ENCODE measurements around the gene RFPL1. TPM values are rescaled to one million over a fixed set of nuclear protein-coding genes. Genes with fewer than 3 reads are reported as not detected.

The RFPL1 gene
- total RNA-seq, 1 donor from 2014 or later, result not detected

DNA sequence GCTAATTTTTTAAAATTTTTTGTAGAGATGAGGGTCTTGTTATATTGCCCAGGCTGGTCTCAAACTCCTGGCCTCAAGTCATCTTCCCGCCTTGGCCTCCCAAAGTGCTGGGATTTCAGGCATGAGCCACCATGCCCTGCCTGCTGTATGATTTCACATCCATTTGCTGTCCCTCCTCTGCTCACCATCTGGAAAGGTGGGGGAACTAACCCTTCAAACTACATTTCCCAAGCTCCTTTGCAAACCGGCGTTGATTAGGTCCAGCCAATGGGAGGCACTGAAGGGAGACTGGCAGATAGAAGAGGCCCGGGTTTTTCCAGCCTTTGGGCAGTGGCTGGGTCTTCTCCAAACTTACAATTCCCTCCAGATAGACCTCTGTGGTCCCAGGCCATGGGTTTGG, 19.3 kb downstream of the RFPL1 start:
- DNase-seq (ENCODE audit: extremely low spot score in 2 of 2), result no peak
- H3K4me1 ChIP-seq, result no peaks in the 10 kb centered on the region
- TF ChIP-seq, protein P1, sequence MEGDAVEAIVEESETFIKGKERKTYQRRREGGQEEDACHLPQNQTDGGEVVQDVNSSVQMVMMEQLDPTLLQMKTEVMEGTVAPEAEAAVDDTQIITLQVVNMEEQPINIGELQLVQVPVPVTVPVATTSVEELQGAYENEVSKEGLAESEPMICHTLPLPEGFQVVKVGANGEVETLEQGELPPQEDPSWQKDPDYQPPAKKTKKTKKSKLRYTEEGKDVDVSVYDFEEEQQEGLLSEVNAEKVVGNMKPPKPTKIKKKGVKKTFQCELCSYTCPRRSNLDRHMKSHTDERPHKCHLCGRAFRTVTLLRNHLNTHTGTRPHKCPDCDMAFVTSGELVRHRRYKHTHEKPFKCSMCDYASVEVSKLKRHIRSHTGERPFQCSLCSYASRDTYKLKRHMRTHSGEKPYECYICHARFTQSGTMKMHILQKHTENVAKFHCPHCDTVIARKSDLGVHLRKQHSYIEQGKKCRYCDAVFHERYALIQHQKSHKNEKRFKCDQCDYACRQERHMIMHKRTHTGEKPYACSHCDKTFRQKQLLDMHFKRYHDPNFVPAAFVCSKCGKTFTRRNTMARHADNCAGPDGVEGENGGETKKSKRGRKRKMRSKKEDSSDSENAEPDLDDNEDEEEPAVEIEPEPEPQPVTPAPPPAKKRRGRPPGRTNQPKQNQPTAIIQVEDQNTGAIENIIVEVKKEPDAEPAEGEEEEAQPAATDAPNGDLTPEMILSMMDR (IDR thresholded peaks at IDR 0.05), result no peak
- TF ChIP-seq POLR2AphosphoS5 (IDR thresholded peaks at IDR 0.05; ENCODE audit: insufficient read depth in 1 of 2, low read depth in 1 of 2) (no peak), POLR2A (IDR thresholded peaks at IDR 0.05) (no peak)
- no peak overlapping the region for H3K27ac ChIP-seq
- H3K27me3 ChIP-seq, result no peaks in the 10 kb centered on the region
- no peaks in the 10 kb centered on the region for H3K9me3 ChIP-seq
- no peak overlapping the region for H3K4me3 ChIP-seq
- intact Hi-C loops (cut with DNase I), result no loop called here
- no peaks in the 10 kb centered on the region for H3K36me3 ChIP-seq

DNA sequence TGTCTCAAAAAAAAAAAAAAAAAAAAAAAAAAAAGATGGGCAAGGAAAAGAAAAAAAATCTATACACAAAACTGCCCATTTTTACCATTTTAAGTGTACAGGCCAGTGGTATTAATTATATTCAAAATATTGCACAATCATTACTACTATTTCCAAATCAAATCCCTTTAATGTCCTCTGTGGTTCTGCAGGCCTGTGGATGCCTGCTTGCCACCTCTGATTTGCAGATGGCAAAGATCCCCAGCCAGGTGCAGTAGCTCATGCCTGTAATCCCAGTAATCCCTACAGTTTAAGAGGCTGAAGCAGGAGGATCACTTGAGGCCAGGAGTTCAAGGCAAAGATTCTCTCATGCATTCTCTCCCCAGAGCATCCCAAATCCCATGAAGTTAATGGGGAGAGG, 20.2 kb downstream of the RFPL1 start:
- Histone ChIP-seq H3K9me3 (no peaks in the 10 kb centered on the region), H3K4me3 (no peak overlapping the region), H3K27ac (no peak overlapping the region), H3K4me1 (no peaks in the 10 kb centered on the region), H3K36me3 (no peaks in the 10 kb centered on the region), H3K27me3 (no peaks in the 10 kb centered on the region)
- DNase-seq (ENCODE audit: extremely low spot score in 2 of 2), result no peak
- TF ChIP-seq POLR2AphosphoS5 (IDR thresholded peaks at IDR 0.05; ENCODE audit: insufficient read depth in 1 of 2, low read depth in 1 of 2) (no peak), POLR2A (IDR thresholded peaks at IDR 0.05) (no peak)
- TF ChIP-seq, protein P1 (IDR thresholded peaks at IDR 0.05), result no peak
- intact Hi-C loops (cut with DNase I), result no loop called here

DNA sequence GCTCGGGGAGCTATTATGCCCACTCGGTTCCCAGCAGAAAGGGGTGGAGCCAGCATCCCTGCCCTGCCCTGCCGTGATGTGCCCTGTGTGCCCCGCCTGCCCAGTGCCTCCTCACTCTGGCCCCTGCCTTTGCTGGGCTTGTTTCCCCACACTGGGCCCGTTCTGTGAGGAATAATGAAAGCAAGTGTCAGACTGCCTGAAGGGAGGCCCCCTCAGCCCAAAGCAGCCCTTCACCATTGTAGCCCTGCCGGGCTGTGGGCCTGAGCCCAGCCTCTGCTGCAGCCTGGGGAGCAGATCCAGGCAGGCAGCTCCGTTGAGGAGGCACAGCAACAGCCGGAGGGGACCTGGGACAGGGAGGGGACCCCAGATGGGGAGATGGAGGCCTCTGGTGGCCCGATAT, 21.4 kb downstream of the RFPL1 start:
- Histone ChIP-seq H3K36me3 (no peaks in the 10 kb centered on the region), H3K9me3 (no peaks in the 10 kb centered on the region), H3K27ac (no peak overlapping the region), H3K4me1 (no peaks in the 10 kb centered on the region), H3K4me3 (no peak overlapping the region), H3K27me3 (no peaks in the 10 kb centered on the region)
- no peak for DNase-seq (ENCODE audit: extremely low spot score in 2 of 2)
- intact Hi-C loops (cut with DNase I), result no loop called here
- TF ChIP-seq, protein P1 (IDR thresholded peaks at IDR 0.05), result no peak
- TF ChIP-seq POLR2A (IDR thresholded peaks at IDR 0.05) (no peak), POLR2AphosphoS5 (IDR thresholded peaks at IDR 0.05; ENCODE audit: insufficient read depth in 1 of 2, low read depth in 1 of 2) (no peak)

DNA sequence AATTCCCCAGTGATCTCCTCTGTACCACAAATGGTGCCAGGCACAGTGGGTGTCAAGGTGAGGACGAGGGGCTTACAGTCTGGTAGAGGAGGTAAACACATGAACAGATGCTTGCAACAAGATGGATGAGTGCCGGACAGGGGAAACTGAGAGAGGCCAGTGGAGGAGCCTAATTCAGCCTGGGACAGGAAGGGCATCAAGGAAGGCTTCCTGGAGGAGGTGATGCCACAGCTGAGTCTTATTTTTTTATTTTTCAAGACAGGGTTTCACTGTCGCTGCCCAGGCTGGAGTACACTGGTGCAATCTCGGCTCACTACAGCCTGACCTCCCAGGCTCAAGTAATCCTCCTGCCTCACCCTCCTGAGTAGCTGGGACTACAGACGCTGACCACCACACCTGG, 22.9 kb downstream of the RFPL1 start:
- no peak overlapping the region for H3K27ac ChIP-seq
- TF ChIP-seq, protein P1 (IDR thresholded peaks at IDR 0.05), result no peak
- TF ChIP-seq POLR2AphosphoS5 (IDR thresholded peaks at IDR 0.05; ENCODE audit: insufficient read depth in 1 of 2, low read depth in 1 of 2) (no peak), POLR2A (IDR thresholded peaks at IDR 0.05) (no peak)
- DNase-seq (ENCODE audit: extremely low spot score in 2 of 2), result no peak

DNA sequence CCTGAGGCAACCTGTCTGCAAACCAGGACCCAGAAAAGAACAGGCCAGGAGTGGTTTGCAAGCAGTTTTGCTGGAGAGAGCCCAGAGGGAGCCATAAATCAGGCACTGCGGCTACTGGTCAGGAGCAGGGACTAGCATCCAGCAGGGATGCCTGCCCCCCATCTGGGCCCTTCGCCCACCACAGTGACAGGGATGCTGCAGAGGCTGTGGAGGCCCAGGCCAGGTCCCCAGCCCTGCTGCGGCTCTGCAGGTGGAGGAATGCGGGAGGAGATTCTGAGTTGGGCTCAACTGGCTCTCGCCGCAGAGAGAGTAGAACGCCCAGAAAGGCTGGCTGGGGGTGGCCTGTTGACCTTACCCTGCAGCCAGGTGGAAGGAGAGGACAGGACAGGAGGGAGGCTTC, 25.2 kb downstream of the RFPL1 start:
- H3K4me3 ChIP-seq, result no peak overlapping the region
- H3K36me3 ChIP-seq, result no peaks in the 10 kb centered on the region
- H3K9me3 ChIP-seq, result no peaks in the 10 kb centered on the region
- intact Hi-C loops (cut with DNase I), result no loop called here
- H3K27ac ChIP-seq, result no peak overlapping the region
- no peaks in the 10 kb centered on the region for H3K4me1 ChIP-seq
- no peak for DNase-seq (ENCODE audit: extremely low spot score in 2 of 2)
- H3K27me3 ChIP-seq, result no peaks in the 10 kb centered on the region
- TF ChIP-seq POLR2A (IDR thresholded peaks at IDR 0.05) (no peak), POLR2AphosphoS5 (IDR thresholded peaks at IDR 0.05; ENCODE audit: insufficient read depth in 1 of 2, low read depth in 1 of 2) (no peak)
- TF ChIP-seq, protein P1 (IDR thresholded peaks at IDR 0.05), result no peak

More for the DNA sequence above, 22.9 kb downstream of the RFPL1 start:
- H3K4me3 ChIP-seq, result no peak overlapping the region
- no peaks in the 10 kb centered on the region for H3K36me3 ChIP-seq
- no peaks in the 10 kb centered on the region for H3K4me1 ChIP-seq
- intact Hi-C loops (cut with DNase I), result no loop called here
- no peaks in the 10 kb centered on the region for H3K9me3 ChIP-seq
- H3K27me3 ChIP-seq, result no peaks in the 10 kb centered on the region

Measured in vagina (tissue), 2 donors.